GM19240 (cell line): ENCODE data around the gene CRIM1.

Experiments
- DNase-seq: peaks from one replicate; pipeline ENCODE4 v3.0.0; 2011; ENCODE audit warnings: low spot score; ENCODE audit not compliant: insufficient read length

The CRIM1 gene

DNA sequence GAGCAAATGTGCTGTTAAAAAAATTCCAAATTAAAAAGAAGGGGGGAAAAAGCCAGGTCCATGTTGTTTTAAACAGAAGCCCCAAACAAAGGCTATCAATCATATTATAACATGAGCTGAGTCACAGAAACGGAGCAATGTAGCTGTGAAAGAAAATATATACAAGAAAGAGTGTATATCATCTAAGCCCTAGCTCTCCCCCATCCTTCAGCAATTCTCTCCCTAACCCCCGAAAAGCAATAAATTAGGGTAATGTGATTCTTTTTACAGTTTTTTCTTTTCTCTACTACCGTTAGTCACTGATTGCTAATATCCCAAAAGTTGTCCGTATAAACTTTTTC, 217.1 kb downstream of the CRIM1 start:
- no peak for DNase-seq

DNA sequence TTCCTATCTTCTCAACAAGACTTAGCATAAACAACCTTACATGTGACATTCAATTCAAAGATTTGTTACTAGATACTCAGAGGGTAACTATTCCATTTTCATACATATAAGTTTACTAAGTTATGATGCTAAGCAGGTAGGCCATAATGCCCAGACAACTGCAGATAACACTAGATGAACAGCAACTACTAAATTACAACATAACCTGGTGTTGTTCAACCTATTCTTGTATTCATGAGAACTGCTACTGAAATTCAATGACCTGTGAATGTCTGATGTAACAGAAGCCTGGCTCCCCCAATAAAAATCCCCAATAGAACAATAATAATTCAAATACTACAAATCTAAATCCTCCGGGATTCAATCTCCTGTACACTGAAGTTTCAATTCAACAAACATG, 217.6 kb downstream of the CRIM1 start:
- DNase-seq, result no peak

DNA sequence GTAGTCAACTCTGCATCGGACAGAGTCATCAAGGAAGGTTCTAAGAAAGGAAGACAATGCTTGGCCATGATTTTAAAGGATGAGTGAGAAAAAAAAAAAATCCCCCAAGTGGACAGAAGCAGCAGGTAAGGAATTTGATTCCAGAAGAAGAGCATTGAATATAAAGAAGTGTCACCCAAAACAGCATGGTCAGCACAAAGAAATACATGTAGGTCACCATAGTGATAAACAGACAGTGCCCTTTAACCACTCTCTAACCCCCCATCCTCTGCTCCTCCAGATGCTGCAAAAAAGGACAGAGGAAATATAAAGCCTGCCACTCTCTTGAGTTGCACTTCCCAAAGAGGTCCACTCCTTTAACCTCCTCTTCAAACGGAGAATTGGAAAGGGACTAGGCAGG, 219.0 kb downstream of the CRIM1 start:
- DNase-seq, result no peak

DNA sequence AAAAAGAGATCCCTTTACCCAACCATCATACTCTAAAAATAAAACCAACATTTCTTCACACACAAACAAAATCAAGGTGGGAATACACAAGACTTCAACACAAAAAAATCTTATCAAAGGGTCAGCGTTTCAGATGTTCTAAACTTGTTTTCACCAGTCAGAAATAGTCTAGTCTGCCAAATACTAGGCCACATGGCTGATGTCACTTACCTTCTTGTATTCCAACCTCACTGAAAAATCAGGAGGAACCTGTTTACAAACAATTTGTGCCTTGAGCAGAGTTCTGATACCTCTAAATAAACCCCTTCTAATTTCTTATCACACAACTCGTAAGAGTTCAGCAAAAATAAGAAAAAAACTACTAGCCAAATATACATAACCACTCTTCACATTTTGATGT, 222.3 kb downstream of the CRIM1 start:
- no peak for DNase-seq

DNA sequence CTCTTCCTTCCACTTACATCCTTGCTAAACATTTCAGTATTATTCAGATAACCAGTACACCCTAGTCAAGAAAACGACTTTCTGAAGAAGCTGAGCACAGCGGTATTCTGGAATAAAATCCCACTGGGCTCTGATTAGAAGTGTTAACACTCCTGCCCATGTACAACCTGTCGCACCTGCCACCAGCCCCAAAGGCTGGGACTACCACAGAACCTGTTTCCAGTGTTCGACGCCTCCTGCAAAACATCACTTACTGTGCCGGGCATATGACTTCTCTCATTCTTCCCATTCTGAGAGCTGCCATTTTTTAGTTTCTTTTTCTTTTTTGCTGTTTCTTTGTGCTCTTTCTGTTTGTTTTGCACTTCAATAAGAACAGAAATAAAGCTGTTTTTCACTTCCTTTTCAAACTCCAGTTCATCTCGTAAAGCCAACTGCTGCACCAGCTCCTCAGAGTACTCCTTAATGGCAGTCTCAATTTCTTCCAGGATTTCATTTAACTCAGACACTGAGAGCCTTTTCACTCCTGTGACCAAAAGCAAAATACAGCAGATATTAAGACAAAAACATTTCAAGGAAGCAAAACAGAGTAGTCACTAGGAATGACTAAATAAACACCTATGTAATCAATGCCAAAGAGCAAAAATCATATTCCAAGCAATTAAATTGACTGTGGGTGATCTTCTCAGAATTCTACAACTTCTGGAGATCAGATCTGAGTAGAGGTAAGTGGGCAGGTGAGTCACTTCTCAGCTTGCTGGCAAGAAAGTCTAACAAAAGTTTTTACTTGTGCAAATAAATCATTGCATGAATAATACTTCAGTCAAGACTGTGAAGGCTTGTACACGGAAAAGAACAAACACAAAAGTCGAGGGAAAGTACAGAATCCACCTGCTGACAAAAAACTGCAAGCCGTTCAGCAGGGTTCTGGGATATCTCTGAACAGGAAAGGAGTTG, 223.0 kb downstream of the CRIM1 start:
- DNase-seq, result no peak

DNA sequence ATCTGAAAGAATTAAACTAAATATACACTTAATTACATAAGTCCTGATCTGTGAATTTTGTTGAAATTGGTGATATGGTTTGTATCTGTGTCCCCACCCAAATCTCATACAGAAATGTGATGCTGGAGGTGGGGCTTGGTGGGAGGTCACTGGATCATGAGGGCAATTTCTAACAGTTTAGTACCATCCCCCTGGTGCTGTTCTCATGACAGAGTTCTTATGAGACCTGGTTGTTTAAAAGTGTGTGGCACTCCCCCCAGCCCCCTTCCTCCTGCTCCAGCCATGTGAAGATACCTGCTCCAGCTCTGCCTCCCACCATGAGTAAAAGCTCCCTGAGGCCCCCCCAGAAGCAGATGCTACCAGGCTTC, 223.7 kb downstream of the CRIM1 start:
- no peak for DNase-seq

DNA sequence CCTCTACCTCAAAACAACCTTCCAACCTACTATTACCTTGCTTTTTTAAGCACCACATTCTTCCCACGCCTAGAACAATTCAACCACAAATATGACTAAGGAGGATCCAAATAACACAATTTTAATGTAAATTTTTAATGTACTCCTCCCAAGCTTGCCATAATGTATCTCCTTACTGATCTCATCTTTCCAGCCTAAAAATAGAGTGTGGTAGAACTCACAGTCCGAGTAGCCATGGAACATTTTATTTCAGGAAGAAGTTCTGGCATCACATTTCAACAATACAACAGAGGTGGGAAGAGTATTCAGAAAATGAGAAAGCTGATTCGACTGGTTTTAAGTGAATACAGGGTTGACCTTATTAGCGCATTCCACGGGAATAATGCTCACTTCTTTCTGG, 227.0 kb downstream of the CRIM1 start:
- no peak for DNase-seq

DNA sequence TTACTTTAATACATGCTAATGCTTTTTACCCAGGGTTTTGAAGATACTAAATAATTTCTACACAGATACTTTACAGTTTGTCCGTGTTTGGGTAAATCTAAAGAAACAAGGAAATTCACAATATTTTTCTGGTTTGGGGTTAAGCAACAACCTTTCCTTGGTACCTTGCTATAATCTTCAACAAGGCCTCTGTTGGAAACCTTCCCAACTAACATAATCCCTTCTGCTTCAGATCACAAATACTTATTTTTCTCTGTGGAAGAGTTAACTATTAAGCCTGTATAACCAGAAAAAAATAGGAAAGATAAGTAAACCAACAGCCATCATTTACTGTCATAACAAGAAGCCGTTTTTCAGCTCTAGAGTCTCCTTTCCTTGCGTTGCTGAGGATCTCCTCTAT, 227.4 kb downstream of the CRIM1 start:
- DNase-seq, result no peak

DNA sequence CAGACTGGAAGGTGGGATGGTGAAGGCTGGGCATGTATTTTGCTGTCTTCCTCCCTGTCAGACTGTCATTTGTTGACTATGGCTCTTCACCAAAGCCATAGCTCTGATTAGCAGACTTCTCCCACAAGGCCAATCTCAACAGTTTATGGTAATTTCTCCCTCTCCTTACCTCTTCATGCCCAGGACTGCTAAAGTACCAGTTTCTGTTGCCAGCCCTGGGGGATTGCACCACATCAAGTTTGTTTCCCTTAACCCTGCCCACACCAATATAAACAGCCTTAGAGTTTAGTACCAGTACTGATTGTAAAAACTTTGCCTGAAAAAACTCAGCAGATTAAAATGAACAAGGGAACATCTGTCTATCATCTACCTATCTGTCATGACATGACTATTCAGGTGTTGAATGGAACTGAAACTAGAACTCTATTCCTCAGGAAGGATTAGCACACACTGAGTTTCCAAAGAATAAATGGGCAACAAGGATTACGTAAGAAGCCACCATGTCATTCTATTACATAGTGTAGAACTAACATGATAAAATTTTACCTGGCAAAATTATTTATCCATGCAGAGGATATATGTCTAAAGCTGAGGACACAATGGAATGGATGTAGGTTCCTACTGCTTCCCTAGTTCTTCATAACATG, 228.7 kb downstream of the CRIM1 start:
- DNase-seq, result no peak

DNA sequence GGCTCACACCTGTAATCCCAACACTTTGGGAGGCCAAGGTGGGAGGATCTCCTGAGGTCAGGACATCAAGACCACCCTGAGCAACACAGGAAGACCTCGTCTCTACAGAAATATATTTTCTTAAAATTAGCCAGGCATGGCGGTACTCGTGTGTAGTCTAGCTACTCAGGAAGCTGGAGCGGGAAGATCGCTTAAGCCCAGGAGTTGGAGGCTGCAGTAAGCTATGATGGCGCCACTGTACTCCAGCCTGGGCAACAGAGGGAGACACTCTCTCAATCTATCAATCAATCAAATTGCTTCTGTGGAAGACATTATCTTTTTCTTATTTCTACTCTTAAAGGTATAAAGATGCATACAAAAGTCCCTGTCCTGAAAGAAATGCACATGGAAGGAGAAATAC, 231.1 kb downstream of the CRIM1 start:
- no peak for DNase-seq

DNA sequence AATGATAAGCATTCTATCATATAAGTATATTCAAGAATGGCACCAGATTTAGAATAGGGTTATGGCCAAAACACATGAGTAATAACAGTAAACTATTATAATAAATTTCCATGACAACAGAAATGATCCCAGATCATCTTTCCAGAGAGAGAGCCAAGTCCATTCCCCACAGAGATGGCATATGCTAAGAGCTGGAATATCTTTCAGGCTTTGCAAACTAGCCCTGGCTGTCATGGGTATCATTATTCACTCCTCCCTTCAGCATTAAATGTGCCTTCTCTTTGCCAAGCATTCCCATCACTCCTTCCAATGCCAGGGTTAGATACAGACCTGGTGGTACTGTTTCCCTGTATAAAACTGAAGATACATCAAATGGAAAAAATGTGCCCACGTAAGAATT, 231.5 kb downstream of the CRIM1 start:
- DNase-seq, result no peak

DNA sequence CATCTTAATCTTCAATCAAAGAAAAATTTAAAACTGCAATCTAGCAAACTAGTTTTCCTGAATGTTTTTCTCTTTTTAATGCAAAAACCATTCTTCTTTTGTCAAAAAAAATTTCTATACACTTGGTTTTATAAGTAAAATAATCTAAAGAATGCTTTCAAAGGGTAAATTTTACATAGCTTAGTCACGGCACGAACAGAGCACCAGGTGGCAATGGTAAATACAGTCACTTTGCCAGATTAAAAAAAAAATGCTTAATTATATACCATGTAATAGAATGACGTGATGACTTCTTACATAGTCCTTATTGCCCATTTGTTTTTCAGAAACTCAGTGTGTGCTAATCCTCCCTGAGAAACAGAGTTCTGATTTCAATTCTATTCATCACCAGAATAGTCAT, 232.0 kb downstream of the CRIM1 start:
- no peak for DNase-seq

DNA sequence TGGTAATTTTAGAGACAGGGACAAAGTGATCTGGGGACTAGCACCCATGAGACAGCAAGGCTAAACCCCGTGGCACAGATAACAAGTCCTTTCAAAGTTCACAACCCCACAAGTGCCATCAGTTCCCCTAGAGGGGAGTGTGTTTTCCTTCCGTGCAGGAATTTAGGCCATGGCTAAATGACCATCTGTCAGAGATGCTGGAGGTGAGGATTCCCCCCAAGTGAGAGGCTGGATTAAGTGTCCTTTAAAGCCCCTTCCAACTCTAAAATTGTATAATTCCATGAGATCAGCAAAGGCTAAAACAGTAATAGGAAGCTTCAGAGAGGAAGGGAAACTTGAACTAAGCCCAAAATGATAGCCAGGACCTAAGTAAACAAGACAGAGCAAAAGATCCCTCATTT, 233.7 kb downstream of the CRIM1 start:
- no peak for DNase-seq

DNA sequence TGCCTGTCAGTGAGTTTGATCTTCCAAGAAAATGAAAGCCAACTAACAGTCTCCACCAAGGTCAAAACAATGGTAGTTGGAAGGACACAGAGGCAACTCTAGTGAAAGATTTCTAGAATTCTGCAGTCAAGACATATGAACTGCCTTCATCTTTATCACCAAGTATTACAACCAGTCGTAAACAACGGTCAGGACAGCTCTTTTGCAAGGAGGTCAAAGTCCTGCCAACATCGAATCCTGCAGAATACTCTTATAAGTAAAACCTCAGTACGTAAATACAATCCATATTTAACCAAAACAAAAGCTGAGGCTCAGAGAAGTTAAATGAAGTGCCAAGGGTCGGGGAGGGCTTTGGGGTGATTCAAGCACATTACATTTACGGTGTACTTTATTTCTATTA, 239.3 kb downstream of the CRIM1 start:
- no peak for DNase-seq

DNA sequence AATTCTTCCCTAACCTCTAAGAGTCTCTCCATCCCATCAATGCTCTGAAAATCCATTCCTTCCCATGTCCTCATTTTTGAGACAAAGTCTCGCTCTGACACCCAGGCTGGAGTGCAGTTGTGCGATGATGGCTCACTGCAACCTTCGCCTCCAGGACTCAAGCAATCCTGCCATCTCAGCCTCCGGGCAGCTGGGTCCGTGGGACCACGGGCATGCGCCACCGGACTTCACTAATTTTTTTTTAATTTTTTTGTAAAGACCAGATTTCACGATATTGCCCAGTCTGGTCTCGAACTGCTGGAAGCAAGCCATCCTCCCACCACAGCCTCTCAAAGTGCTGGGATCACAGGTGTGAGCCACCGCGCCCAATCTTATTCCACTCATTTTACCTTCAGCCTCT, 240.8 kb downstream of the CRIM1 start:
- no peak for DNase-seq

DNA sequence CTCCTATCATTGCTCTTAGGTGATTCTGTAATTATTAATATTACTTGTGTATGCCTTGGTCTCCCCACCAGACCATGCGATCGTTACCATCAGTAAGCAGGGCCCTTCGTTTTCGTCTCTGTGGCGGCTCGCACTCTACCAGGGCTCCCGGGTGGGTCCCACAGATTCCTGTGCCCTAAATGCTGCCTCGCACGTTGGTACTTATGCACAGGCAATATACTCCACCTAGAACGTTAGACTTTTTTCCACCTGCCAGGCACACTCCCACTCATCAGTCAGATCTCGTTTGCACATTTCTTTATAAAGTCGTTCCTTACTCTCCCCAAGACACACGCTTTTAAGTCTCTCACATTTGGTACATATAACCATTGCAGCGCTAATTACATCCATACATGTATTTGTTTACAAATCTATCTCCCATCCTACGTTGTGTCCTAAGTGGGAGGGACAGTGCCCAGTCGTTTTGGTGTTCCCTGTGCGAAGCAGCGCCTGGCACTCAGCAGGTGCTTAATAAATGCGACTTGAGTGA, 241.5 kb downstream of the CRIM1 start:
- no peak for DNase-seq

DNA sequence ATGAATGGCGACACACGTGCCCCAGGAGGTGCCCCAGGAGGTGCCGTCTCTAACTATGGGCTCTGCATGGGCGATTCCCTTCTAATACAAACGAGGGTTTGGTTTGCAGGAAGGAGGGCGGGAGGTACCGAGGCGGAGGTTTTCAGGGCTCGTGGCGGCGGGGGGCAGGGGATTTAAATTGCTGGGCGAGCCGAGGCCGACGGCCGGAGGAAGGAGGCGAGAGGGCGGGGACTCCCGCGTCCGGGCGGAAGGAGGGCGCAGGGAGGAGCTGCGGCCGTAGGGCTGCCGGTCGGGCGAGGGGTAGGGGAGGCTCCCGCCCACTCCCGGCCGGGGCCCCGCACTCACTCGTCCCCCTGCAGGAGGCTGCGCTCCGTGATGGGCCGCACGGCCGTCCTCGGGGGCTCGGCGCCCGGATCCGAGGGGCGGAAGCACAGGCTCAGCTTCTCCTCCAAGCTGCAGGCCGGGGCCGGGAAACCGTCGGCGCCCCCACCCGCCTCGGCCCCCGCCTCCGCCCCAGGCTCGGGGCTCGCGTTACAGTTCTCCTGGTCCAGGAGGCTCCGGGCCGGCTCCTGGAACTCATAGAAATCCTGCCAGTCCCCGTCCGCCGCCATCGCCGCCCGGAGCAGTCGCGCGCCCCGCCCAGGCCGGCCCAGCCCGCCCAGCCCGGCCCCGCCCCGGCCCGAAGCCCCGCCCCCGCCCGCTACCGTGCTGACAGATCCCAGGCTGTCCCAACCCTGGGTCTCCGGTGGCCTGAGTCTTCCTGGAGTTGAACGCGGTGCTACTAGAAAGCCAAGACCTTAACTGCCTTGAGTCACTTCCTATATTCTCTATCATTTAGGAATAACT, 242.2 kb downstream of the CRIM1 start, which contains the start of gene FEZ2:
Gene FEZ2, minus strand, starts transcription at position 637 of the 846 bp plus-strand sequence. Its CDS starts 26 bp downstream, at position 611.
- DNase-seq, result peak; percentile 77
